DOHH2 (cell line): Measurements from ENCODE around the gene OR4K1.

Source experiments
- EZH2phosphoT487 ChIP-seq: fragments of 200-600 bp; sonication (generic); IDR thresholded peaks from 2 replicates; pipeline ENCODE4 v1.6.1; 2017; ENCODE audit warnings: borderline replicate concordance, mild to moderate bottlenecking, antibody characterized with exemption, low read length, moderate library complexity, mixed read lengths
- TF ChIP-seq, protein P1 (sequence below): fragments of 200-600 bp; sonication (generic); IDR thresholded peaks from one replicate; pipeline ENCODE4 v1.5.1; 2014; ENCODE audit warnings: antibody characterized with exemption, mild to moderate bottlenecking, low read depth, low read length; ENCODE audit not compliant: poor library complexity, severe bottlenecking

DNA sequence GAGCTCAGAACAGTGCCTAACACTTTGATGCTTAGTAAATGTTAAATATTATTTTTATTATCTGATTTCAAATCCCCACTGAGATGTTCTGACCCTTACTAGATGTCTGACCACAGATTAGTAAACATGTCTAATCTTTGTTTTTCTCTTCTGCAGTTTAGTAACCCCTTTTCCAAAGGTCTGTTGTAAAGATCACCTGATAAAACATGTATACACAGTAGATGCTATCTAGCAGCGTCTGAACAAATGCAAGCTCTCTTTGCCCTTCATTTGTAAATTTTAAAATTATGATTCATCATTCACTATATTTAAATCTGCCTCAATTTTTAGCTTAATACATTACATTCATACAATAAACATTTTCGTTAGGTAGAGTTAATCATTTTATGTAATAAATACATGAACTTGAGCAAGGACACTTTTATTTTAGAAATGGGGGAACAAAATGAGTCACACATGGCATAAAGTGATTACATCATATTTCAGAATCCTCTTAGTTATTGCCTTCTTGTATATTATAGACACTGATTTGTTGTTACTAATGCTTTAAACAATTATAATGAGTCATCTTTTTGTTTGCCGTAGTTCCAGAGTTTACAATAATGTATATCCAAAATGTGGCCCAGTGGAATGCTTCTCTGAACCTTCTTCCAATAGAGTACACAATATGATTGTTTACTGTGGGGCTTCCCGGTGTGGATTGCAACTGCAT, 12.0 kb upstream of the OR4K1 start:
- TF ChIP-seq, protein P1, sequence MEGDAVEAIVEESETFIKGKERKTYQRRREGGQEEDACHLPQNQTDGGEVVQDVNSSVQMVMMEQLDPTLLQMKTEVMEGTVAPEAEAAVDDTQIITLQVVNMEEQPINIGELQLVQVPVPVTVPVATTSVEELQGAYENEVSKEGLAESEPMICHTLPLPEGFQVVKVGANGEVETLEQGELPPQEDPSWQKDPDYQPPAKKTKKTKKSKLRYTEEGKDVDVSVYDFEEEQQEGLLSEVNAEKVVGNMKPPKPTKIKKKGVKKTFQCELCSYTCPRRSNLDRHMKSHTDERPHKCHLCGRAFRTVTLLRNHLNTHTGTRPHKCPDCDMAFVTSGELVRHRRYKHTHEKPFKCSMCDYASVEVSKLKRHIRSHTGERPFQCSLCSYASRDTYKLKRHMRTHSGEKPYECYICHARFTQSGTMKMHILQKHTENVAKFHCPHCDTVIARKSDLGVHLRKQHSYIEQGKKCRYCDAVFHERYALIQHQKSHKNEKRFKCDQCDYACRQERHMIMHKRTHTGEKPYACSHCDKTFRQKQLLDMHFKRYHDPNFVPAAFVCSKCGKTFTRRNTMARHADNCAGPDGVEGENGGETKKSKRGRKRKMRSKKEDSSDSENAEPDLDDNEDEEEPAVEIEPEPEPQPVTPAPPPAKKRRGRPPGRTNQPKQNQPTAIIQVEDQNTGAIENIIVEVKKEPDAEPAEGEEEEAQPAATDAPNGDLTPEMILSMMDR: no peak
- no peak for TF ChIP-seq EZH2phosphoT487
